NB4 (cell line): ENCODE data around the gene FCER1A.

Experiments used
- MYC ChIP-seq: IDR thresholded peaks from 2 replicates; pipeline ENCODE4 v1.6.1; 2011; ENCODE audit warnings: low read depth, low read length
- POLR2A ChIP-seq: IDR thresholded peaks from 2 replicates; pipeline ENCODE4 v1.6.1; 2011; ENCODE audit warnings: mild to moderate bottlenecking; ENCODE audit not compliant: insufficient read length; ENCODE audit errors: extremely low read depth
- TF ChIP-seq, protein P1 (sequence below): IDR thresholded peaks from one replicate; pipeline ENCODE4 v1.5.1; 2012; ENCODE audit warnings: low read depth, low read length
- TF ChIP-seq, protein P2 (sequence below): IDR thresholded peaks from 2 replicates; pipeline ENCODE4 v1.6.1; 2011; ENCODE audit warnings: low read depth, low read length

DNA sequence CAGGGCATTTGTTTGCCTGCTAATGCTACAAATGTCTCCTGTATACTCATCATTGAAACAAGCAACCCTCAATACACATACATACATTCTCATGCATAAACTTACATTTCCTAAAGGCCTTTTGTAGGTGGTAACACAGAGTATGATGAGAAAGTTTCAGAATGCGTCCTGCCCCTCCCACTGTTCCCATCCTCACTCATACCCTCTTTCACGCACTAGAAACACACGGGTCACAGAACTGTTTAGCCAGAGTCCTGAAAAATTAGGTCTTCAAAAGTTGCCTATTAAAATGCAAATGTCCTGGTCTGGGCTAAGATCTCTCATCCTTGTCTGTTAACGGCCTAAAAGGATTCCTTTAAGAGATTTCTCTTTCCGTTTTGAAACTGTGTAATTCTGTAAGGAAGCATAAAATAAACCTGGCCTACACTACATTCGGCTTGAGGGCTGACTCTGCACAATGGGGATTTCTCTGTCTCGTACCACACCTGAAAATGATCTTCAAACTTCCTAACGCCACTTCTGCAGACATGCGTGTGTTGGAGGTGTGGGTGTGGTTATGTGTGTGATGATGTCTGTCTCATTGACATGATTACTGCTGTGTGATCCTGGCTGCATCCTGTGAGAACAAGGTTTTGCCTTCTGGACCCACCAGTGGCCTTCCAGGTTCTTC, 5.3 kb upstream of the FCER1A start:
- TF ChIP-seq POLR2A (no peak), MYC (no peak)
- TF ChIP-seq, protein P1, sequence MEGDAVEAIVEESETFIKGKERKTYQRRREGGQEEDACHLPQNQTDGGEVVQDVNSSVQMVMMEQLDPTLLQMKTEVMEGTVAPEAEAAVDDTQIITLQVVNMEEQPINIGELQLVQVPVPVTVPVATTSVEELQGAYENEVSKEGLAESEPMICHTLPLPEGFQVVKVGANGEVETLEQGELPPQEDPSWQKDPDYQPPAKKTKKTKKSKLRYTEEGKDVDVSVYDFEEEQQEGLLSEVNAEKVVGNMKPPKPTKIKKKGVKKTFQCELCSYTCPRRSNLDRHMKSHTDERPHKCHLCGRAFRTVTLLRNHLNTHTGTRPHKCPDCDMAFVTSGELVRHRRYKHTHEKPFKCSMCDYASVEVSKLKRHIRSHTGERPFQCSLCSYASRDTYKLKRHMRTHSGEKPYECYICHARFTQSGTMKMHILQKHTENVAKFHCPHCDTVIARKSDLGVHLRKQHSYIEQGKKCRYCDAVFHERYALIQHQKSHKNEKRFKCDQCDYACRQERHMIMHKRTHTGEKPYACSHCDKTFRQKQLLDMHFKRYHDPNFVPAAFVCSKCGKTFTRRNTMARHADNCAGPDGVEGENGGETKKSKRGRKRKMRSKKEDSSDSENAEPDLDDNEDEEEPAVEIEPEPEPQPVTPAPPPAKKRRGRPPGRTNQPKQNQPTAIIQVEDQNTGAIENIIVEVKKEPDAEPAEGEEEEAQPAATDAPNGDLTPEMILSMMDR, result no peak
- TF ChIP-seq, protein P2, sequence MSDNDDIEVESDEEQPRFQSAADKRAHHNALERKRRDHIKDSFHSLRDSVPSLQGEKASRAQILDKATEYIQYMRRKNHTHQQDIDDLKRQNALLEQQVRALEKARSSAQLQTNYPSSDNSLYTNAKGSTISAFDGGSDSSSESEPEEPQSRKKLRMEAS, result no peak
